UCSD-AML1 (cell line): ENCODE results near the gene SORCS1.

Source experiments
- DNase-seq: peaks from one replicate; lab custom pipeline; 2025; ENCODE audit not compliant: unreplicated experiment; lab: John Stamatoyannopoulos, UW

The SORCS1 gene

GRCh38 chr10:107163881-107164861, at the start of gene SORCS1:
TSS of gene SORCS1 (minus strand) at chr10:107164706.
- no peak for DNase-seq

GRCh38 chr10:107214261-107214660, 49.8 kb upstream of the SORCS1 start:
- DNase-seq, result no peak

GRCh38 chr10:107213861-107214260, 49.4 kb upstream of the SORCS1 start:
- no peak for DNase-seq

- no peak for DNase-seq
These were observed 42.3 kb upstream of the SORCS1 start for GRCh38 chr10:107206833-107207232.

GRCh38 chr10:107169516-107169915, 5.0 kb upstream of the SORCS1 start:
- DNase-seq, result no peak

GRCh38 chr10:107168738-107169137, 4.2 kb upstream of the SORCS1 start:
- DNase-seq, result no peak

- DNase-seq, result no peak
These were observed 1.9 kb upstream of the SORCS1 start for GRCh38 chr10:107166403-107166802.

GRCh38 chr10:107164992-107165391, 486 bp upstream of the SORCS1 start:
- DNase-seq, result no peak

- DNase-seq, result no peak
These were observed 1.2 kb downstream of the SORCS1 start for GRCh38 chr10:107163076-107163855.

GRCh38 chr10:107160866-107161265, 3.6 kb downstream of the SORCS1 start:
- DNase-seq, result no peak

- no peak for DNase-seq
These were observed 4.6 kb downstream of the SORCS1 start for GRCh38 chr10:107159871-107160270.

- DNase-seq, result no peak
These were observed 7.4 kb downstream of the SORCS1 start for GRCh38 chr10:107157071-107157470.

GRCh38 chr10:107152087-107152486, 12.4 kb downstream of the SORCS1 start:
- no peak for DNase-seq

GRCh38 chr10:107148906-107149305, 15.6 kb downstream of the SORCS1 start:
- no peak for DNase-seq

GRCh38 chr10:107144490-107144889, 20.0 kb downstream of the SORCS1 start:
- DNase-seq, result peak; percentile 9

- DNase-seq, result no peak
These were observed 22.9 kb downstream of the SORCS1 start for GRCh38 chr10:107141524-107142061.

- no peak for DNase-seq
These were observed 25.3 kb downstream of the SORCS1 start for GRCh38 chr10:107139237-107139636.

GRCh38 chr10:107133656-107134055, 30.9 kb downstream of the SORCS1 start:
- DNase-seq, result no peak

- no peak for DNase-seq
These were observed 35.5 kb downstream of the SORCS1 start for GRCh38 chr10:107129000-107129399.

GRCh38 chr10:107126512-107127065, 37.9 kb downstream of the SORCS1 start:
- no peak for DNase-seq

GRCh38 chr10:107122703-107123102, 41.8 kb downstream of the SORCS1 start:
- no peak for DNase-seq
